ENCODE data around the gene MARS2.

MARS2 gene

DNA sequence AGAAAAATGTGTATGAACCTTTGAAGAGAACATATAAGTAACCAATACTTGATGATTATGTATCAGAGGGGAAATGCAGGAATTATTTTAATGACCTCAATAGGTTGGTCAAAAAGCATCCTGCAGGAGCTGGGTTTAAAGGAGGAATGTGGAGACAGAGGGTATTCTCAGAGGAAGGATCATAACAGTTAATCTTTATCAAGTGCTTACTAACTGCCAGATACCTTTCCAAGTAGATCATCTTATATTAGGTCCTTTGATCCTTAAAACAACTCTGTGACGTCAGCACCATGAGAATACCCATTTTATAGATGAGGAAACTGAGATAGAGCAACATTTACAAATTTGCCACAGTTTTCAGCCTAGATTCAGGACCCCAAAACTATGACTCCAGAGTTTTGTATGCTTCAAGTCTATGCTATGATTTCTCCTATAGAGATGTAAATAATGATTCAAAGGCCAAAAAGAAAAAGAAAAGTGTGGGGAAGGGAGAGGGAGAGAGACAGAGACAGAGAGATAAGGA lies 32.7 kb upstream of the MARS2 start:
- no peak overlapping the region for H3K4me3 ChIP-seq (ENCODE audit: low read depth, low read length)
- in situ Hi-C loops (cut with HindIII; ENCODE audit: low sequenced_read_pairs), result no loop called here
- TF ChIP-seq, protein P1, sequence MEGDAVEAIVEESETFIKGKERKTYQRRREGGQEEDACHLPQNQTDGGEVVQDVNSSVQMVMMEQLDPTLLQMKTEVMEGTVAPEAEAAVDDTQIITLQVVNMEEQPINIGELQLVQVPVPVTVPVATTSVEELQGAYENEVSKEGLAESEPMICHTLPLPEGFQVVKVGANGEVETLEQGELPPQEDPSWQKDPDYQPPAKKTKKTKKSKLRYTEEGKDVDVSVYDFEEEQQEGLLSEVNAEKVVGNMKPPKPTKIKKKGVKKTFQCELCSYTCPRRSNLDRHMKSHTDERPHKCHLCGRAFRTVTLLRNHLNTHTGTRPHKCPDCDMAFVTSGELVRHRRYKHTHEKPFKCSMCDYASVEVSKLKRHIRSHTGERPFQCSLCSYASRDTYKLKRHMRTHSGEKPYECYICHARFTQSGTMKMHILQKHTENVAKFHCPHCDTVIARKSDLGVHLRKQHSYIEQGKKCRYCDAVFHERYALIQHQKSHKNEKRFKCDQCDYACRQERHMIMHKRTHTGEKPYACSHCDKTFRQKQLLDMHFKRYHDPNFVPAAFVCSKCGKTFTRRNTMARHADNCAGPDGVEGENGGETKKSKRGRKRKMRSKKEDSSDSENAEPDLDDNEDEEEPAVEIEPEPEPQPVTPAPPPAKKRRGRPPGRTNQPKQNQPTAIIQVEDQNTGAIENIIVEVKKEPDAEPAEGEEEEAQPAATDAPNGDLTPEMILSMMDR (IDR thresholded peaks at IDR 0.05; ENCODE audit: low read depth, low read length, missing control alignments), result no peak
- no peak for DNase-seq (ENCODE audit: low read depth)

DNA sequence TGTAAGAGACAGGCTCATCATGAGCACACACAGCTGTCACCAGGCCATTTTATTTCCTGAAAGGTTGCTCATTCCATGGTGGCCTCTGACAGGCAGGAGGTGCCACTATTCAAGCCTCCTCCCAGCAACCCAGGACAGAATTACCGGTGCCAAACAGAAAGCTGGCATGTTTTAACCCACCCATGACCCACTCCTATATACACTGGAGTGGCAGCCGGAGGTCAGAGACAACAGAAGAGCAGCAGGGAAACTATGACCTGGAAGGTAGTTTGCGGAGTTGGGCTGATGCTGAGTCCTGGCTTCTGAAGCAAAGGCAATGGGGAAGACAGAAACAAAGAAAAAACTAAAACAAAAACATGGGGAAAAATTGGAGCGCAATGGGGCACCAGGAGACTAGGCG lies 32.1 kb upstream of the MARS2 start:
- TF ChIP-seq, protein P1 (IDR thresholded peaks at IDR 0.05; ENCODE audit: low read depth, low read length, missing control alignments), result no peak
- peak overlapping the region; percentile 49 for H3K4me3 ChIP-seq (ENCODE audit: low read depth, low read length)
- in situ Hi-C loops (cut with HindIII; ENCODE audit: low sequenced_read_pairs), result no loop called here
- DNase-seq (ENCODE audit: low read depth), result no peak

DNA sequence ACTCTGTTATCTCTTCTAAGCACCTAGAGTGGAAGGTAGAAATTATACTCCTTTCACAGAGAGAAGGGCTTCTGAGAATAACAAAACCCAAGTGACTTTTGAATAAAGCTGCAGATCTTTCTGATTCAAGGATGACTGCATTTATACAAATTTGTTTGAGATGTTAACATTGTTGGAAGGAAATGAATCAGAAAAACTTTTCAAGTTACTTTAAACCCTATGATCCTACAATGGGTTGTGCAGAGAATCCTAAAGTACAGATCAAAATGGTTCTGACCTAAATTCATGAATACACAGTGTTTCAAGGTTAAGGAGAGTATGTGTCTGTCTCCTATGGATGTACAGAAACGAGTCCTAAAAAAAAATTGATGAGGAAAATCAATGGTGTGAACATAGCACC lies 31.6 kb upstream of the MARS2 start:
- no peak for DNase-seq (ENCODE audit: low read depth)
- H3K4me3 ChIP-seq (ENCODE audit: low read depth, low read length), result peak overlapping the region; percentile 49
- in situ Hi-C loops (cut with HindIII; ENCODE audit: low sequenced_read_pairs), result no loop called here
- TF ChIP-seq, protein P1 (IDR thresholded peaks at IDR 0.05; ENCODE audit: low read depth, low read length, missing control alignments), result no peak

DNA sequence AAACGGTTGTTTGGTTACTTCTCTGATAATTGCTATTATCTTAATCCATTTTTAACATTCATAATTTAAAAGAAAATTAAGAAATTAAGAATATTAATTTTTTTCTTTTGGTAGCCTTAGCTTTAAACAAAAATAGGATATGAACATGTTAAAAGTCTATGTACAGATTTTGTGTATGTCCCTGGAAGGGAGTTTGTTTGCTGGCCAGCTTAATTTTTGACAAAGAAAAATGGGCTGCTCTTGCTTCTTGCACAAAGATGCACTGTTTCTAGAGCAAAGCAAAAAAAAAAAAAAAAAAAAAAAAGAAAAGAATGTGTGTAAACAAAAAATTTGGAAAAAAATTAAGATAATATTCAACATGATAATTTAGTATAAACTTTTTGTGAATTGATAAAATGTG lies 31.1 kb upstream of the MARS2 start:
- DNase-seq (ENCODE audit: low read depth), result no peak
- in situ Hi-C loops (cut with HindIII; ENCODE audit: low sequenced_read_pairs), result no loop called here
- TF ChIP-seq, protein P1 (IDR thresholded peaks at IDR 0.05; ENCODE audit: low read depth, low read length, missing control alignments), result no peak
- peak overlapping the region; percentile 49 for H3K4me3 ChIP-seq (ENCODE audit: low read depth, low read length)

DNA sequence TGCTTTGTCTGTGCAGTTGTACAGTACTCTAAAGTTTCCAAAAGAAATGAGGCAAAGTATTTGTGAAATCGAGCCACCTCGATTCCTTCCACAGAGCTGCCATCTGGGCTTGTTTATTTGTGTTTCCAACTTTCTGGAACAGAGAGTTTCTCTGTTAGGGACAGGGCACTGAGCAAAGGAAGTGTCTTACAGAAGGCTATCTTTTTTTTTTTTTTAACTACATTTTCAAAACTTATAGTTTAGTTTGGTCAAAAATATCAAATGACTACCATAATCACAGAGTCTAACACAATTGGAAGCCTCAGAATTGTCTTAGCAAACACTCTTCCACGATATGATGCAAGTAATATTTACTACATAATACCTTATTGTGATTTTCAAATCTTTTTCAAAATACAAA lies 30.6 kb upstream of the MARS2 start:
- H3K4me3 ChIP-seq (ENCODE audit: low read depth, low read length), result peak overlapping the region; percentile 49
- DNase-seq (ENCODE audit: low read depth), result no peak
- TF ChIP-seq, protein P1 (IDR thresholded peaks at IDR 0.05; ENCODE audit: low read depth, low read length, missing control alignments), result no peak
- in situ Hi-C loops (cut with HindIII; ENCODE audit: low sequenced_read_pairs), result no loop called here

DNA sequence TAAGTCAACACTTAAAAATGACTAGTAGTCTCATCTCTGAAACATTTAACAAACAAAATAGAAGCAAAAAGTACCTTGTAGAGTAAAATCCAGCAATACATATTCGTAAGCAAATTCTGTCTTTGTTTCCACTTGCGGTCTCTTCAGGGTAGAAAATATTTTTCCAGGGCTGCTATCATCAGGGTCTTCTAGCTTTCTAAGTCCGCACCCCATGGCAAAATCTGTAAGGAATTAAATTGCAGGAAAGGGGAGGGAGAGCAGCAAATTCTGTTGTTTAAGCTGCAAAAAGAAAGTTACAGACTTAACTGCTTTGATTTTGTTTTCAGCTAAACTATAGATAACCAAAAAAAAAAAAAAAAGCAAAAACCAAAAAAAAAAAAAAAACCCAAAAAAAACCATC lies 29.9 kb upstream of the MARS2 start, which contains the start of gene RFTN2:
Gene RFTN2, minus strand, starts transcription at position 342 of the 400 bp plus-strand sequence. Its CDS starts 129 bp downstream, at position 213.
- in situ Hi-C loops (cut with HindIII; ENCODE audit: low sequenced_read_pairs), result no loop called here
- peak within 1 kb of the TSS; percentile 49 for H3K4me3 ChIP-seq (ENCODE audit: low read depth, low read length)
- no peak for DNase-seq (ENCODE audit: low read depth)

More for the DNA sequence above, 29.9 kb upstream of the MARS2 start, which contains the start of gene RFTN2:
- TF ChIP-seq, protein P1 (IDR thresholded peaks at IDR 0.05; ENCODE audit: low read depth, low read length, missing control alignments), result no peak
